Neuronal stem cell (in vitro differentiated cells): ENCODE data around the gene ANKRD39.
A peak's percentile ranks its signal among the peaks of the same experiment; 100 is the strongest.
"Not testable (repeated sequence)": the region's sequence is repeated elsewhere in the genome, so short reads cannot be mapped to it uniquely, and the experiment has no call there.

Source experiments
- DNase-seq: peaks from one replicate; pipeline ENCODE4 v3.0.0-alpha.2; 2013; ENCODE audit warnings: low spot score
- H2AFZ ChIP-seq: one replicate; pipeline ENCODE4 v1.6.1; 2013; ENCODE audit warnings: mild to moderate bottlenecking, low read length, inconsistent platforms
- H2AK5ac ChIP-seq: 2 replicates; pipeline ENCODE4 v1.6.1; 2013; ENCODE audit warnings: low read depth, mild to moderate bottlenecking, inconsistent platforms, low read length, moderate library complexity, mixed read lengths
- H2BK120ac ChIP-seq: 2 replicates; pipeline ENCODE4 v1.6.1; 2013; ENCODE audit warnings: low read depth, mild to moderate bottlenecking, inconsistent platforms, low read length, moderate library complexity, mixed read lengths
- H2BK12ac ChIP-seq: one replicate; pipeline ENCODE4 v1.6.1; 2013; ENCODE audit warnings: low read length, inconsistent platforms
- H2BK15ac ChIP-seq: 2 replicates; pipeline ENCODE4 v1.6.1; 2013; ENCODE audit warnings: mild to moderate bottlenecking, low read length, inconsistent platforms, mixed read lengths
- H2BK5ac ChIP-seq: one replicate; pipeline ENCODE4 v1.6.1; 2013; ENCODE audit warnings: inconsistent platforms, mild to moderate bottlenecking, low read length, moderate library complexity
- H3K14ac ChIP-seq: one replicate; pipeline ENCODE4 v1.6.1; 2013; ENCODE audit warnings: low read length, inconsistent platforms
- H3K18ac ChIP-seq: 2 replicates; pipeline ENCODE4 v1.6.1; 2013; ENCODE audit warnings: low read length, inconsistent platforms
- H3K23ac ChIP-seq: 2 replicates; pipeline ENCODE4 v1.6.1; 2013; ENCODE audit warnings: low read depth, mild to moderate bottlenecking, mixed read lengths, low read length, inconsistent platforms; ENCODE audit not compliant: poor library complexity
- H3K27ac ChIP-seq: replicated peaks from 3 replicates; pipeline ENCODE4 v1.5.1; 2013; ENCODE audit warnings: low read length, inconsistent platforms
- H3K27me3 ChIP-seq, 3 experiments: 2 replicates each; pipeline ENCODE4 v1.6.1; 2013; ENCODE audit warnings: low read length in 3 of 3, mild to moderate bottlenecking in 2 of 3, inconsistent platforms in 1 of 3, low read depth in 1 of 3, mixed read lengths in 1 of 3, moderate library complexity in 1 of 3; ENCODE audit not compliant: control insufficient read depth in 3 of 3, insufficient read depth in 3 of 3
- H3K36me3 ChIP-seq, 2 donors: replicated peaks in 1 of 2; 2 replicates each; pipeline ENCODE4 v1.6.1; 2013; ENCODE audit warnings: low read length in 2 of 2; ENCODE audit not compliant: control insufficient read depth in 2 of 2, insufficient read depth in 2 of 2
- H3K4ac ChIP-seq: 2 replicates; pipeline ENCODE4 v1.6.1; 2013; ENCODE audit warnings: inconsistent platforms, mild to moderate bottlenecking, low read length, moderate library complexity
- H3K4me1 ChIP-seq, 2 donors: 1 replicate in 1 of 2; 2 replicates in 1 of 2; pipeline ENCODE4 v1.6.1; 2013; ENCODE audit warnings: low read length in 2 of 2, low read depth in 1 of 2; ENCODE audit not compliant: control insufficient read depth in 2 of 2, insufficient read depth in 1 of 2
- H3K4me2 ChIP-seq: one replicate; pipeline ENCODE4 v1.6.1; 2013; ENCODE audit warnings: mild to moderate bottlenecking, low read length, inconsistent platforms; ENCODE audit not compliant: insufficient read depth, poor library complexity, severe bottlenecking
- H3K4me3 ChIP-seq, 2 donors: 2 replicates each; pipeline ENCODE4 v1.5.1; 2013; ENCODE audit warnings: low read length in 2 of 2, mild to moderate bottlenecking in 2 of 2, inconsistent platforms in 1 of 2, moderate library complexity in 1 of 2
- H3K79me1 ChIP-seq: one replicate; pipeline ENCODE4 v1.6.1; 2013; ENCODE audit warnings: low read depth, mild to moderate bottlenecking, inconsistent platforms, low read length, moderate library complexity
- H3K9ac ChIP-seq: one replicate; pipeline ENCODE4 v1.6.1; 2013; ENCODE audit warnings: mild to moderate bottlenecking, low read depth, low read length, inconsistent platforms; ENCODE audit not compliant: poor library complexity
- H3K9me3 ChIP-seq, 2 donors: replicated peaks in 1 of 2; 2 replicates each; pipeline versions ENCODE3 to v1.6.1; 2013; ENCODE audit warnings: low read length in 2 of 2, mild to moderate bottlenecking in 2 of 2, inconsistent platforms in 1 of 2, low read depth in 1 of 2, mixed read lengths in 1 of 2, moderate library complexity in 1 of 2; ENCODE audit not compliant: control insufficient read depth in 2 of 2, insufficient read depth in 1 of 2
- H4K8ac ChIP-seq: one replicate; pipeline ENCODE4 v1.6.1; 2013; ENCODE audit warnings: low read depth, mild to moderate bottlenecking, inconsistent platforms, low read length, moderate library complexity
- H4K91ac ChIP-seq: one replicate; pipeline ENCODE4 v1.6.1; 2013; ENCODE audit warnings: low read length, low read depth, mild to moderate bottlenecking, inconsistent platforms; ENCODE audit not compliant: poor library complexity
- WGBS, 2 donors: extraction: QIAGEN DNeasy Blood & Tissue Kit; methylation state at CpG; one replicate each; pipeline ENCODE4 v1.1.7; 2013; ENCODE audit warnings: missing lambda C conversion rate in 2 of 2, mixed read lengths in 1 of 2; ENCODE audit not compliant: insufficient read length in 2 of 2, insufficient replicate concordance in 1 of 2; ENCODE audit errors: extremely low coverage in 2 of 2; 5-methylcytosine and 5-hydroxymethylcytosine counted together

The ANKRD39 gene

DNA sequence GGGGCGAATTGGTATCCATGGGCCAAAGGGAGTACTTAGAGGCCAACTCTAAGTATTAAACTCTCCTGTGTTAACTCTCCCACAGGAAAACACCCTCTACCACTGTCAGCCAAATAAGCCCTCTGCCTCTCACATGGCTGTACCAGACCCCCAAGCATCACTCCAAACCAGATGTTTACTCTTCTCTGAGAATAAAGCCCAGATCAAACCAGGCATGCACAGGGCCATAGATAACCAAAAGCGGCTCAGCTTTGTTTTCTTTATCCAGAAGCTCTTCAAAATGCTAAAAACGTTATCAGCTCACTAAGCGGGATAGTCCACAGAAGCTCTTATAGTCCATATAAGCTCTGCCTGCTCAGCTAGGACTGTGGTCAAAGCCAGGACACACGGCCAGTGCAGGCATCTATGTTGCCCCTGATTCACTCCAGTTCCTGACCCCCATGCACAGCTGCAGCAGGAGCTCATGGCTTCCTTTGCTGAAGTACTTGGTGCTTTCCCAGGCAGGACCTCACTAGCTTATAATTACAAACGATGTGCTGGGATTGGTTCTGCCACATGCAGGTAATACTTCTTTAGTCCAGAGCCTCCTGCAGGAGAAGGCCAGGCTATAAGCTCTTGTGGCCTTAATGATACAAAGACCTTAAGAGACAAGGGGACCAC lies 33.0 kb upstream of the ANKRD39 start:
- DNase-seq: no peak
- Histone ChIP-seq H2BK15ac (no peak overlapping the region), H2AK5ac (no peak overlapping the region), H3K18ac (no peak overlapping the region), H3K36me3 (no peaks in the 10 kb centered on the region), H3K23ac (no peak overlapping the region), H3K27ac (no peak overlapping the region), H3K4me1 (peaks cover 17 to 24% of the 10 kb centered on the region in 2 donors), H4K91ac (no peak overlapping the region), H3K4ac (no peak overlapping the region), H2BK5ac (no peak overlapping the region), H3K27me3 (peaks cover 0 to 8% (median 3%) of the 10 kb centered on the region in 3 experiments), H2BK12ac (no peak overlapping the region), H3K9me3 (no peaks in the 10 kb centered on the region), H3K4me3 (no peak overlapping the region), H3K9ac (no peak overlapping the region), H4K8ac (no peak overlapping the region), H3K14ac (no peak overlapping the region), H3K4me2 (no peak overlapping the region), H2BK120ac (no peak overlapping the region), H3K79me1 (no peaks in the 10 kb centered on the region), H2AFZ (peak overlapping the region; percentile 10)
- no CpG with 5 or more reads among the region's 6 CpGs for WGBS, 2 donors

DNA sequence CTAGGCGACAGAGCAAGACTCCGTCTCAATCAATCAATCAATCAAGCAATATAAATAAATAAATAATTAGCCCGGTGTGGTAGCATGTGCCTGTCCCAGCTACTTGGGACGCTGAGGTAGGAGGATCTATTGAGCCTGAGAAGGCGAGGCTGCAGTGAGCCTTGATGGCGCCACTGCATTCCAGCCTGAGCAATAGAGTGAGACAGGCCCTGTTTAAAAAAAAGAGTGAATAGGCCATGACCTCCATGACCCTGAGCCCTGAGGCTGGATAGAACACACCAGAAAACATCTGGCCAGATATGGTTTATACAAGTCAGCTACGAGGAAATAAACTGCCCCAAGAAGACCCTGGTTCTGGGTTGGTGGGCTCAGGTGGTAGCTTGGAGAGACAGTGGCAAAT lies 32.4 kb upstream of the ANKRD39 start:
- no peak overlapping the region for H2BK15ac ChIP-seq
- WGBS, 2 donors: no CpG with 5 or more reads among the region's 7 CpGs
- H2AK5ac ChIP-seq: no peak overlapping the region
- peaks cover 14 to 20% of the 10 kb centered on the region in 2 donors for H3K4me1 ChIP-seq
- H3K4me3 ChIP-seq: no peak overlapping the region
- H3K4me2 ChIP-seq: no peak overlapping the region
- H3K14ac ChIP-seq: no peak overlapping the region
- DNase-seq: no peak
- no peak overlapping the region for H3K27ac ChIP-seq
- H2BK5ac ChIP-seq: no peak overlapping the region
- no peak overlapping the region for H2BK12ac ChIP-seq
- H2AFZ ChIP-seq: no peak overlapping the region
- H3K23ac ChIP-seq: no peak overlapping the region
- H2BK120ac ChIP-seq: no peak overlapping the region
- no peaks in the 10 kb centered on the region for H3K79me1 ChIP-seq
- peaks cover 0 to 6% (median 3%) of the 10 kb centered on the region in 3 experiments for H3K27me3 ChIP-seq
- no peak overlapping the region for H3K18ac ChIP-seq
- H3K36me3 ChIP-seq: no peaks in the 10 kb centered on the region
- no peaks in the 10 kb centered on the region for H3K9me3 ChIP-seq
- no peak overlapping the region for H3K9ac ChIP-seq
- no peak overlapping the region for H4K8ac ChIP-seq
- no peak overlapping the region for H3K4ac ChIP-seq
- H4K91ac ChIP-seq: no peak overlapping the region

DNA sequence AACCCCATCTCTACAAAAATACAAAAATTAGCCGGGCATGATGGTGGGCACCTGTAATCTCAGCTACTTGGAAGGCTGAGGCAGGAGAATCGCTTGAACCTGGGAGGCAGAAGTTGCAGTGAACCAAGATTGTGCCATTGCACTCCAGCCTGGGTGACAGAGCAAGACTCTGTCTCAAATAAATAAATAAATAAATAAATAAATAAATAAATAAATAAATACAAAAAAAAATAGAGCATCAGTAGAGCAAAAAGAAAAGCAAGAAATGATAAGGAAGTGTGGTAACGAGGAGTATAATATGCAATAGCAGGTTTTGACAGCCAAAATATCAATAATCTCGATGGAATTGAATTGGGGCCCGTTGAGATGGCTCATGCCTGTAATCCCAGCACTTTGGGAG lies 31.7 kb upstream of the ANKRD39 start:
- H3K18ac ChIP-seq, H2BK15ac ChIP-seq, H3K4me3 ChIP-seq, H4K91ac ChIP-seq, H3K4me2 ChIP-seq, H3K79me1 ChIP-seq, H3K9me3 ChIP-seq, H3K14ac ChIP-seq, H3K27me3 ChIP-seq, H2BK5ac ChIP-seq, H3K9ac ChIP-seq, H3K4ac ChIP-seq, H3K23ac ChIP-seq, H2BK120ac ChIP-seq, H3K27ac ChIP-seq, H2AFZ ChIP-seq, H3K36me3 ChIP-seq, DNase-seq, H4K8ac ChIP-seq, H2BK12ac ChIP-seq, H2AK5ac ChIP-seq: not testable (repeated sequence)
- H3K4me1 ChIP-seq: peaks cover 14 to 20% of the 10 kb centered on the region in 2 donors
- no CpG with 5 or more reads among the region's 5 CpGs for WGBS, 2 donors

DNA sequence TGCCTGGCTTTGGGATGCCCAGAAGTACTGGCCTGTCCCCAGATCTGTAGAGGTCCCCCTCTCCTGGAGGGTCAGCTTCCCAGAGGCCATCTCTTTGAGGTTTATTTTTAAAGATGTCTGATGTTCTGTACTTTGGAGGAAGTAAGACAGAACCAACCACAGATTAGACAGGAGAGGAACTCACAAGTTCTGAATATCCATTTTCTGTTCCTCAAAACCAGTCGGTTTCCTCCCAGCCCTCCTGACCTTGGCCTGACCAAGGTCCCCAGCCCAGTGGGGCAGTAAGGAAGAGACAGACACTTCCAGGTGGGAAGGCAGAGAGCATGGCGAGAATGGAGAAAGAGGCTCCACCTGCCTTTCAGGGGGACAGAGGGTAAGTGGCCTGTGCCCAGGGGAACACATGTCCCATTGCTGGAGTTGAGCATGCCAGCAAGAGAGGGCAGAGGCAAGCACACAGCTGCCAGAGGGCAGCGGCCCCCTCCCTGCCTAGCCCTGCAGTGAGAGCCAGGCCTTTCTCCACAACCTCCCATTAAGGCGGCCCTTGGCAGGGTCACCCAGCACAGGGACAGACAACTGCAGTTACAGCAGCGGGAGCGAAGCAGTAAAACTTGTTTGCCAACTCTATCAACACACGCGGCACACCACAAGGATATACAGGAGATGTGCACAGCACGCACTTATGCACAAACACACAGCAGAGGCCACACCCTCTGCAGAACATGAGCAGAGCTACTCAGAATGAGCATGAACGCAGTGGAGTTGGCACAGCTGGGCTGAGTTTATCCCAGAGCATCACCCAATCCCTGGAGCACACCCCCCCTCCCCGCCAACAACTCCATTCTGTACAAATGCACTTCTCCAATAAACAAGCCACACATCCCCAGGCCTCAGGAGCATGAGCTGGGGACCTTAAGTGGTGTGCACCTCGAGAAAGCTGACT lies 30.5 kb upstream of the ANKRD39 start:
- Histone ChIP-seq H2AK5ac (peak overlapping the region; percentile 49), H4K91ac (peak overlapping the region; percentile 56), H3K79me1 (no peaks in the 10 kb centered on the region), H2AFZ (peak overlapping the region; percentile 20), H2BK12ac (peak overlapping the region; percentile 50), H2BK5ac (peak overlapping the region; percentile 68), H4K8ac (no peak overlapping the region), H2BK120ac (peak overlapping the region; percentile 57), H3K18ac (peak overlapping the region; percentile 33), H3K9me3 (no peaks in the 10 kb centered on the region), H3K27me3 (peaks cover 0 to 5% (median 3%) of the 10 kb centered on the region in 3 experiments), H2BK15ac (peak overlapping the region; percentile 97), H3K4me3 (no peak overlapping the region), H3K4me2 (no peak overlapping the region), H3K9ac (no peak overlapping the region), H3K36me3 (no peaks in the 10 kb centered on the region), H3K27ac (no peak overlapping the region), H3K23ac (peak overlapping the region; percentile 90), H3K4me1 (peaks cover 14 to 20% of the 10 kb centered on the region in 2 donors), H3K4ac (no peak overlapping the region), H3K14ac (peak overlapping the region; percentile 42)
- DNase-seq: no peak
- no CpG with 5 or more reads among the region's 12 CpGs for WGBS, 2 donors
